Activated CD8-positive, alpha-beta memory T cell treated with anti-CD3 and anti-CD28 coated beads for 4 hours (primary cell): ENCODE measurements around the gene DLGAP1.

Experiments
- DNase-seq, 2 donors: peaks; one replicate each; pipeline ENCODE4 v3.0.0-alpha.2; 2020; ENCODE audit warnings: low read depth in 2 of 2

DLGAP1 gene

GRCh38 chr18:4238966-4239365 is 216.1 kb downstream of the DLGAP1 start:
- no peak for DNase-seq

GRCh38 chr18:4237664-4238041 is 217.5 kb downstream of the DLGAP1 start:
- DNase-seq: no peak

- no peak for DNase-seq
These were observed 218.0 kb downstream of the DLGAP1 start for GRCh38 chr18:4236940-4237663.

- no peak for DNase-seq
These were observed 221.6 kb downstream of the DLGAP1 start for GRCh38 chr18:4233468-4233867.

GRCh38 chr18:4232656-4233055 is 222.5 kb downstream of the DLGAP1 start:
- no peak for DNase-seq

- DNase-seq: no peak
These were observed 223.8 kb downstream of the DLGAP1 start for GRCh38 chr18:4231260-4231659.

- no peak for DNase-seq
These were observed 224.5 kb downstream of the DLGAP1 start for GRCh38 chr18:4230450-4231168.

- no peak for DNase-seq
These were observed 230.9 kb downstream of the DLGAP1 start for GRCh38 chr18:4224031-4224704.

- no peak for DNase-seq
These were observed 243.8 kb downstream of the DLGAP1 start for GRCh38 chr18:4211111-4211837.

- no peak for DNase-seq
These were observed 246.7 kb downstream of the DLGAP1 start for GRCh38 chr18:4208366-4208765.

GRCh38 chr18:4207383-4207985 is 247.6 kb downstream of the DLGAP1 start:
- no peak for DNase-seq

- no peak for DNase-seq
These were observed 250.7 kb downstream of the DLGAP1 start for GRCh38 chr18:4204438-4204720.

GRCh38 chr18:4203568-4204437 is 251.3 kb downstream of the DLGAP1 start:
- DNase-seq: no peak

- no peak for DNase-seq
These were observed 254.7 kb downstream of the DLGAP1 start for GRCh38 chr18:4200399-4200798.

- DNase-seq: no peak
These were observed 256.2 kb downstream of the DLGAP1 start for GRCh38 chr18:4198956-4199355.

- no peak for DNase-seq
These were observed 258.8 kb downstream of the DLGAP1 start for GRCh38 chr18:4196351-4196750.

- DNase-seq: no peak
These were observed 262.0 kb downstream of the DLGAP1 start for GRCh38 chr18:4193086-4193485.

GRCh38 chr18:4181882-4182568 is 273.1 kb downstream of the DLGAP1 start:
- DNase-seq: no peak

GRCh38 chr18:4181086-4181485 is 274.0 kb downstream of the DLGAP1 start:
- DNase-seq: no peak
